Adipose tissue (tissue), 3 donors: ENCODE data around the gene RBMS1. TPM values are rescaled to one million over a fixed set of nuclear protein-coding genes. Genes with fewer than 3 reads are reported as not detected.
A peak's percentile ranks its signal among the peaks of the same experiment; 100 is the strongest.
"Not testable (repeated sequence)": the region's sequence is repeated elsewhere in the genome, so short reads cannot be mapped to it uniquely, and the experiment has no call there.

Experiments
- H3K27ac ChIP-seq: one replicate; pipeline ENCODE4 v1.5.1; 2013; ENCODE audit warnings: low read depth, low read length
- WGBS, 3 donors: extraction: QIAGEN DNeasy Blood & Tissue Kit; methylation state at CpG; one replicate each; pipeline ENCODE4 v1.1.7; 2013; 5-methylcytosine and 5-hydroxymethylcytosine counted together
- polyA plus RNA-seq, 3 donors: library from polyadenylated mRNA; stranded (reverse); fragments of 200-250 nt; gene quantifications; one replicate each; pipeline ENCODE4 v1.2.3, GENCODE V29; 2013
- donor health status: healthy with polysubstance abuse.
- donor health status: Bipolar disorder and iron deficiency.
- donor health status: healthy.

Gene RBMS1
- polyA plus RNA-seq, 3 donors = 8.5 to 75.7 (median 67.0) TPM

GRCh38 chr2:160376576-160376975 lies 117.0 kb downstream of the RBMS1 start:
- peak overlapping the region; percentile 40 for H3K27ac ChIP-seq
- 50 to 79% (median 61%) methylated on average over 4 of the region's 4 CpGs for WGBS, 3 donors

- peak overlapping the region; percentile 71 for H3K27ac ChIP-seq
- WGBS, 3 donors = 8 to 55% (median 17%) methylated on average over 2 of the region's 2 CpGs
Measured at GRCh38 chr2:160375802-160376469, 117.7 kb downstream of the RBMS1 start.

GRCh38 chr2:160375037-160375436 lies 118.6 kb downstream of the RBMS1 start:
- 67 to 88% (median 70%) methylated on average over 4 of the region's 4 CpGs for WGBS, 3 donors
- peak overlapping the region; percentile 78 for H3K27ac ChIP-seq

- no peak overlapping the region for H3K27ac ChIP-seq
Measured at GRCh38 chr2:160373666-160374065, 119.9 kb downstream of the RBMS1 start.

GRCh38 chr2:160373263-160373662 lies 120.3 kb downstream of the RBMS1 start:
- no peak overlapping the region for H3K27ac ChIP-seq
- 50 to 91% (median 62%) methylated on average over 2 of the region's 2 CpGs for WGBS, 3 donors

- H3K27ac ChIP-seq = no peak overlapping the region
Measured at GRCh38 chr2:160372585-160372984, 121.0 kb downstream of the RBMS1 start.

GRCh38 chr2:160372010-160372356 lies 121.6 kb downstream of the RBMS1 start:
- 32 to 68% (median 32%) methylated on average over 1 of the region's 1 CpG for WGBS, 3 donors
- no peak overlapping the region for H3K27ac ChIP-seq

- no peak overlapping the region for H3K27ac ChIP-seq
- WGBS, 3 donors = 26 to 70% (median 30%) methylated on average over 8 of the region's 8 CpGs
Measured at GRCh38 chr2:160371251-160372009, 122.2 kb downstream of the RBMS1 start.

GRCh38 chr2:160368988-160369930 lies 124.3 kb downstream of the RBMS1 start:
- 65 to 77% (median 76%) methylated on average over 7 of the region's 7 CpGs for WGBS, 3 donors
- H3K27ac ChIP-seq = no peak overlapping the region

GRCh38 chr2:160367887-160368286 lies 125.7 kb downstream of the RBMS1 start:
- no peak overlapping the region for H3K27ac ChIP-seq
- 26 to 36% (median 33%) methylated on average over 7 of the region's 7 CpGs for WGBS, 3 donors

GRCh38 chr2:160367139-160367538 lies 126.5 kb downstream of the RBMS1 start:
- H3K27ac ChIP-seq = not testable (repeated sequence)
- WGBS, 3 donors = 73 to 86% (median 74%) methylated on average over 4 of the region's 4 CpGs

- 82 to 92% (median 84%) methylated on average over 1 of the region's 1 CpG for WGBS, 3 donors
- H3K27ac ChIP-seq = no peak overlapping the region
Measured at GRCh38 chr2:160366474-160366873, 127.1 kb downstream of the RBMS1 start.

- WGBS, 3 donors = 48 to 64% (median 56%) methylated on average over 5 of the region's 5 CpGs
- H3K27ac ChIP-seq = no peak overlapping the region
Measured at GRCh38 chr2:160365716-160366367, 127.8 kb downstream of the RBMS1 start.

GRCh38 chr2:160364364-160364763 lies 129.2 kb downstream of the RBMS1 start:
- WGBS, 3 donors = 56 to 69% (median 63%) methylated on average over 2 of the region's 2 CpGs
- H3K27ac ChIP-seq = no peak overlapping the region

GRCh38 chr2:160363961-160364360 lies 129.6 kb downstream of the RBMS1 start:
- H3K27ac ChIP-seq = no peak overlapping the region

GRCh38 chr2:160363055-160363454 lies 130.6 kb downstream of the RBMS1 start:
- WGBS, 3 donors = 75 to 90% (median 87%) methylated on average over 4 of the region's 4 CpGs

More at GRCh38 chr2:160363961-160364360, 129.6 kb downstream of the RBMS1 start:
- 35 to 56% (median 52%) methylated on average over 3 of the region's 3 CpGs for WGBS, 3 donors

GRCh38 chr2:160362541-160362940 lies 131.1 kb downstream of the RBMS1 start:
- no peak overlapping the region for H3K27ac ChIP-seq
- WGBS, 3 donors = 54 to 84% (median 67%) methylated on average over 2 of the region's 2 CpGs

More at GRCh38 chr2:160363055-160363454, 130.6 kb downstream of the RBMS1 start:
- H3K27ac ChIP-seq = no peak overlapping the region

GRCh38 chr2:160362018-160362417 lies 131.6 kb downstream of the RBMS1 start:
- H3K27ac ChIP-seq = no peak overlapping the region
- WGBS, 3 donors = 77 to 92% (median 80%) methylated on average over 4 of the region's 4 CpGs
